ENCODE results near the gene CAMK2A.

Gene CAMK2A

DNA sequence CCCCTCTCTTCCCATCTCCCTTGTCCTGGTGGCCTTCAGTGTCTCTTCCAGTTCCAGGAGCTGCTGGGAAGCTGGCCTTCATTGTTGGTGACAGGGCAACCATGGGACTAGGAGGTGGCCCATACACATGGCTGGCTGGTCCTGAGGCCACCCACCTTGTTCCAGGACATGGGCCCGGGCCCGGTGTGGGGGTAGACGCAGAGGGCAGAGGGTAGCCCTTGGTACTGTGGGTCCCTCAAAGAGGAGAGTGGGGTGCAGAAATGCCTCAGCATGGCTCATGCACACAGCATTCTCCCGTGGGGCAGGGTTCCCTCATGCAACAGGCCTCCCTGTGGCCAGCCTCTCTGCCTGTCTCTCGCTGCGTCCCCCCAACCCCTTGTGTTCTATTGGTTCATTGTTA, 78.9 kb downstream of the CAMK2A start:
- no peak for DNase-seq (ENCODE audit: low spot score)

DNA sequence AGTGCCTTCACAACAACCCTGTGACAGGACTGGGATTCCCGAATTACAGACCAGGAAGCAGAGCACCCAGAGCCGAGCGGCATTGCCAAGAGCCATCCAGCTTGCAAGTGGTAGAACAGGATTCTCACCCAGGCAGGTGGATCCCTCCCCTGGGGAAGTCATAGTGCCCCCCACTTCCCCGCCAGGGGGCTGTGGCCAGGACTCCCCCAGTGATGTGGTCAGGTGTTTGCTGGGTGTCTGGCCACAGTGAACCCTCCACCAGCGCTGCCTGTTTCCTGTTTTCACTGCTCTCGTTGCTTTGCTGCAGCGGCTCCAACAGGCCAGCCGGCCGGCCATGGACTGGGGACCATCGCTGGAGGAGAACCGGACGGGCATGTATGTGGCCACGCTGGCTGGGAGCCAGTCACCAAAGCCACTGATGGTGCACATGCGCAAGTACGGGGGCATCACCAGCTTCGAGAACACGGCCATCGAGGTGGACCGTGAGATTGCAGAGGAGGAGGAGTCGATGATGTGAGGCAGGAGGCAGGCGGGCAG, 80.4 kb downstream of the CAMK2A start:
- DNase-seq (ENCODE audit: low spot score) = no peak

DNA sequence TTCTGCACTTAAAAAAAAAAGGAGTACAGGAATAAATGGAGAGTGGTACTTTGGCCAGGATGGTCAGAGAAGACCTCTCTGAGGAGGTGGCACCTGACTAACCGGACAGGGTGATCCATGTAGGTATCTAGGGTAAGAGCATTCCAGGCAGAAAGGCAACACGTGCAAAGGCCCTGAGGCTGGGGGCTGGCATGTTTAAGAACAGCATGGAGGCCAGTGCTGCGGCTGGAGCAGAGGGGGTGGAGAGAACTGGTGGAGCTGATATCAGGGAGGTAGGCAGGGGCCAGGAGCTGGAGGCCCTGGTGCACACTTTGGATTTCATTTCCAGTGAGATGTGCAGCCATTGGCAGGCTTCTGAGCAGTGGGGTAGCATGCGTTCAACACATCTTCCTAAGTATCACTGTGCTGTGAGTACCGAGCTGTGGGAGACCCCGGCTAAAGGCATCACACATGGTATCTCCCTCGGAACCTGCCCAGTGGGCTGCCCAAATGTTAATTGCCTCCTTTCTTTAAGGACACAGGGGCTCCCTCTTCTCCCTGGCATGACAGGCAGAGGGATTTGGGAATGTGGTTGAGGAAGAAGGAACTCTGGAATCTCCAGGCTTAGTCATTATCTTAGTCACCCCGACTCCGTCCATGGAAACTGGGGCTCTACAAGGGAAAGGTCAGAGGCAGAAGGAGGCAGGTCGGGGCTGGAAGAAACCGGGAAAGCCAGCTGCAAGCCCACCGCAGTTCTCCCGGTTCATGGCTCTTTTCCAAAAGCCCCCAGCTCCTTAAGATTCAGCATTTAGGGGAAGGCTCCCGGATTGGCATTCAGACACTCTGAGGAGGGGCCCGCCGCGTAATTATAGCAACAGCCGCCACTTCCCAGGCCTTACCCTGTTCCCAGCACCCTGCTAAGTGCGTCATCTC, 81.1 kb downstream of the CAMK2A start:
- DNase-seq (ENCODE audit: low spot score) = no peak

DNA sequence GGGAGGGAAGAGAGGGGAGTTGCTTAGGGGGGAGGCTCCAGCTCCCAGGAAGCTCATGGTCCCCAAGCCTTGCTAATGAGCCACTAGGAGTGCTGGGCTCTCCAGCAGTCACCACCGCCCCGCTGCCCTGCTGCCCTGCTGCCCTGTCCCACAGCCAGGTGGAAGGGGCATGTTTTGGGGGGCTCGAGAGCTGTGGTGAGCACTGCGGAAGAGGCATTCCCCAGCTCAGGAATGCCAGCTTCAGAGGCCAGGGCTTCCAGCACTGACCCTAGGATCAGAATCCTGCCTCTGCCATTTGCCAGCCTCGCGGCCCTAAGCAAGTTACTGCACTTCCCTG, 82.8 kb downstream of the CAMK2A start:
- DNase-seq (ENCODE audit: low spot score) = no peak

DNA sequence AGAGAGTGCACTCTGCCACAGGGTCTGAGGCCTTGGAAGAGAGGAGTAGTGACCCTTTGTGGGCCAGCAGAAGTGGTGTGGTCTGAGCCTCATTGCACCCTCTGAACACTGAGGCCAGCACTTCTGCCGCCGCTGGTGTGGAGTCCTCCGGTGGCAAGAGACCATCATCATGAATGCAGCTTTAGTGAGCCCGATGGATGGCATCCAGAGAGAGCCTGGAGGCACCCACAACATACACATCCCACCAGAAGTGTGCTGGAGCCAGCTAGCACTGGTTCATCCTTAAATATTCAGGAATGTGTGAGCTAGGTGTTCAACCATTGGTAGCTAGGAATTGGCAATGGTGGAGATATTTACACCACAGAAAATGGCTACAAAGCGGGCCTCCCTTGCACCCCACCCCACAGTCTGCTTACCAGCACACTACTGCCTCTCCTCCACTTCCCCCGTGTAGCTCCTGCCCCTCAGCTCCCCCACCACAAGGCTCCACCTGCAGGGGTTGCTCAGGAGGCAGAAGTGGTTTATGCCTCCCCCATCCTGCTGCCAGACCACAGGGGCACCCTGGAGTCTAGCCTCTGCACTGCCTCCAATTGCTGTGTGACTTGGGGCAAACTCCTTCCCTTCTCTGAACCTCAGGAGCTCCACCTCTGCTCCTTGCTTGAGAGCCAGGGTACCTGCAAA, 83.3 kb downstream of the CAMK2A start:
- DNase-seq (ENCODE audit: low spot score) = no peak

DNA sequence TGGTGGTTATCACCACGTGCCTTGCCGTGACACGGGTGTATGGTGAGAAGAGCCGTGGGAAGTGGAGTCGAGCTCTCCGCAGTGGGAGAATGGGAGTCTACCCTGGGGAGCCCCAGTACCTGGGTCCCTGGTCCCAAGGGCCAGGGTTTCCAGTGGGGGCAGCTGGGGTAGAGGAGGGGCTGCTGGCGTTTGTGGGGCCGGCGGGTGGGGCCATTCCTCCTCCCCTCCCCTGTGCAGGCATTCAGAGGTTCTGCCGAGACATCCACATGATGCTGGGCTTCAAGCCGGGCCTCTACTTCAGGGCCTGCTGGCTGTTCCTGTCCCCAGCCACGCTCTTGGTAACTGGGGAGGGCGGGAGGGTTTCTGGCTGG, 85.0 kb downstream of the CAMK2A start:
- DNase-seq (ENCODE audit: low spot score) = no peak

DNA sequence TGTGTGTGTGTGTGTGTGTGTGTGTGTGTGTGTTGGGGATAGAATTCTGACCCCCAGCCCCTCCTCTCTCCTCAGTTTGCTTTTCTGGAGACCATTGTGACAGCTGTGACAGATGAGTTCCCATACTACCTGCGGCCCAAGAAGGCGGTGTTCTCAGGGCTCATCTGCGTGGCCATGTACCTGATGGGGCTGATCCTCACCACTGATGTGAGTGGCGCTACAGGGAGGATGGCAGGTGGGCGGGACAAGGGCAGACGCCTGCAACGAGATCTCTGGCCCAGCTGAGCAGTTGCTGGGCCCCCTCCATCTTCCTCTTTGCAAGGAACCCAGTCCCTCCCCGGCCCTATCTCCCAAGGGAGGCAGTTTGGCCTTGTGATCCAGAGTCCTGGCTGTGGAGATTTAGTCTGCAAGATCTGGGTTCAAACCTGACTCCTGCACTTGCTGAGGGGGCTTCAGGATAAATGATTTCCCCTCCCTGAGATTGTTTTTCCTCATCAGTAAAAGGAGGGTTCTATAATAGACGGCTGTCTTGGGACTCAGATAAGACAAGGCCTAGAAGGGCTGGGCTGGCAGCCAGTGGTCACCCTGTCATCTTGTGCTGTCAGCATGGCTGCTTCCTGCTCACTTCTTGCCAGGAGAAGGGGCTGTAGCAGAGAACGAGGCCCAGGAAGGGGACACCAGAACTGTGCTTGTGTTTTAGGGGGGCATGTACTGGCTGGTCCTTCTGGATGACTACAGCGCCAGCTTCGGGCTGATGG, 85.6 kb downstream of the CAMK2A start:
- no peak for DNase-seq (ENCODE audit: low spot score)

DNA sequence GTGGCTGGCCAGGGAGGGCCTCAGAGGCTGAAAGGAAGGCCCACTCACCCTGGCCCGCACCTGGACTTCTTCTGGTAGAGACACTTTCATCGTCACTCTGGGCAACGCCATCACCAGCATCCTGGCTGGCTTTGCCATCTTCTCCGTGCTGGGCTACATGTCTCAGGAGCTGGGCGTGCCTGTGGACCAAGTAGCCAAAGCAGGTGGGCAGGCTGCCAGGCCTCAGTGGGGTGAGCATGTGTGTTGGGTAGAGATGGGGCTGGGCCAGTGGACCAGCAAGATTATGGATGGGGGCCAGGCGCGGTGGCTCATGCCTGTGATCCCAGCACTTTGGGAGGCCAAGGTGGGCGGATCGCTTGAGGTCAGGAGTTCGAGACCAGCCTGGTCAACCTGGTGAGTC, 87.1 kb downstream of the CAMK2A start:
- no peak for DNase-seq (ENCODE audit: low spot score)

DNA sequence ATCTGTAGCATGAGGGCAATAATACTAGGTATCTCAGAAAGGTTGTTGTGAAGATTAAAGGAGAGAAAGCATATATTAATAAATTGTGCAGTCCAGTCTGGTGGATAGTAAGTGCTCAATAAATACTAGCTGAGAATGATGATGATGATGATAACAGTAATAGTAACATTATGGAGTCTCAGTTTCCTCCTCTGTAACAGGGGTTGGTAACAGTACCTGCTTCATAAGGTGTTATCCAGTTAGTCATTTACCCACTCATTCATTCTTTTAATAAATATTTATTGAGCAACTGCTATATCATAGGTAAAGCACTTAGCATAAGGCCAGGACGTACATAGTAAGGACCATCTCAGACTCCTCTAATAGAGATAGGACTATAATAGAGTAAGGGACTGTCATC, 92.1 kb downstream of the CAMK2A start:
- DNase-seq (ENCODE audit: low spot score) = no peak

DNA sequence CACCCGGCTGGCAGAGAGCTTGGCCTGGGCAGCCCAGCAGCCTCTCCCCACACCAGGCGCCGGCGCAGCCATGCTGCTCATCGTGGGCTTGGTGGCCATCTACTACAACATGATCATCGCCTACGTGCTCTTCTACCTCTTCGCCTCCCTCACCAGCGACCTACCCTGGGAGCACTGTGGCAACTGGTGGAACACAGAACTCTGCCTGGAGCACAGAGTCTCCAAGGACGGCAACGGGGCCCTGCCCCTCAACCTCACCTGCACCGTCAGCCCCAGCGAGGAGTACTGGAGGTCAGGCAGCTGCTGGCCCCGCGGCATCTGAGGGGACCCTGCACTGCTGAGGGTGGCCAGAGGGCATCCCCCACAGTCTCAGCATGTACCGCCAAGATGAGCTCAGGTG, 92.6 kb downstream of the CAMK2A start:
- DNase-seq (ENCODE audit: low spot score) = no peak

DNA sequence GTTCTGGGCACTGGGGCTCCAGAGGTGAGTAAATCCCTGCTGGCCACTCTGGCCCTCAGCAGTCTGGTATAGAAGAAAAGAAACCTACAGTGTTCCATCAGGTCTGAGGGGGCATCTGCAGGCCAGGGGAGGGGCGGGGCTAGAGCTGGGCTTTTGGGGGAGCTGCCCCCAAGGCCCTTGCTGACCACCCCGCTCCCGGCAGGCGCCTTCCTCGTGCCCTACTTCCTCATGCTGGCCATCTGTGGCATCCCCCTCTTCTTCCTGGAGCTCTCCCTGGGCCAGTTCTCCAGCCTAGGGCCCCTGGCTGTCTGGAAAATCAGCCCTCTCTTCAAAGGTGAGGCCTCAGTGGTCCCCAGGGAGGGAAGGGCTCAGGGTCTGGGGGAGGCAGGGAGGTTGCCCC, 93.1 kb downstream of the CAMK2A start:
- no peak for DNase-seq (ENCODE audit: low spot score)

DNA sequence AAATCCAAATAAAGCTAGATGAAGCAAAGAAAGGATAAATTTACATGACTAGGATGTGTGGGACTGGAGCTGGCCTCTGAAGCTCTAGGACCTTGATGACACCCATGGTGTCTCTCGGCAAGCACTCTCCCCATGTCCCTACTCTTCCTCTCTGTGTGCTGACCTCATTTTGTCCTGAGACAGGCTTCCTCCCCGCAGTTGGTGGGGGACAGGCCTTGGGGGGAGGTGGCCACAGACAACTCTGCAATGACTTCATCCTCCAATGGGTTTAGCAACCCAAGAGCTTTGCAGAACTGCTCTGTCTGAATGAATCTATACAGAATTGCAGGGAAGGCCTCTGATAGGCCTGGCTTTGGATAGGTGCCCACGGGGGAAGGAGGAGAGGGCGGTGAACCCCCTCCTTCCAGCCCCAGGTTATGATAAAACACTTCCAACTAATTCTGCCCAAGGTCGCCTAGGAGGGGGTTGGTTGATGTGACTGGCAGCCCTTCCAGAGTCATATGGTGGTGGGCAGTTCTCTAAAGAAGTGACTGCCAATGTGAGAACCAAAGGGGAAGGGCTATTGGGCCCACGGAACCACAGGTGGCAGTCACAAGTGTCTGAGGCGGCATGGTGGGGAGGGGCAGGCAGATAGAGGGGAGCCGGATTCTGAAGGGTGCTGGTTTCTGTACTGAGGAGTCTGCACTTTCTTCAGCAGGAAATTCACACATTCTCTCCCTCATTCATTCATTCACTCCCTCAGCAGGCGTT, 93.7 kb downstream of the CAMK2A start:
- no peak for DNase-seq (ENCODE audit: low spot score)

DNA sequence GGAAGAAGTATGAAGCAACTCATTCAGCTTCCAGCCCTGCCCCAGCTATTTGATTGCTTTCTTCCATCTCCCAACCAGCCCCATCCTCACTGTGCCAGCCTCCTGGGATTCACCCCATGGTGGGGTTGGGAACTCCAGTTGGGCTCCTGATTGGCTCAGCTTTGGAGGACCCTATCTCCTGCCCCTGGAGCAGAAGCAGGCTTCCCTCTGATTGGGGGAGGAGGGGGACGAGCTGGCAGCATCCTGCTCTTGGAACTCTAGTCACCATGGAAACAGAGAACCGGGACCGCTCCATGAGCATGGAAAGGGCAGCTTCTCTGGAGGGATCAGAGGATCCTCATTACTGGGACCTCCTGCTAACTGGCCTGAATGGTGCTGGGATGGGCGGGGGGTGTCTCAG, 97.1 kb downstream of the CAMK2A start:
- DNase-seq (ENCODE audit: low spot score) = no peak

DNA sequence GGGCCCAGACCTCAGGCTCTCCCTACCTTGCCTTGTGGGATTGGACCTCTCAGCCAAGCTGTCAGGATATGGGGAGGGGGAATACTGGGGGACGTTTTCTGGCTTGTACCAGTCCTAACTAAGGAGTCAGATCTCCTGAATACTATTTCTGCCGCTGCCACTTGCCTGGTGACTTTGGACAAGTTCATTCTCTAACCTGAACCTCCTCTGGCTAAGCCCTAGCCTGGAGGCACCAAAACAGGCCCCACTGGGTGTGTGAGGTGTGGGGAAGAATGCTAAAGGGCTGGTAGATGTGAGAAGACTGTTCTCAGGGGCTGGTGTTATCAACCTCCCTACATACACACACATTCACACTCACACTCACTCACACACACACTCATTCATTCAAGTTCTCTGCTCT, 98.6 kb downstream of the CAMK2A start:
- no peak for DNase-seq (ENCODE audit: low spot score)

DNA sequence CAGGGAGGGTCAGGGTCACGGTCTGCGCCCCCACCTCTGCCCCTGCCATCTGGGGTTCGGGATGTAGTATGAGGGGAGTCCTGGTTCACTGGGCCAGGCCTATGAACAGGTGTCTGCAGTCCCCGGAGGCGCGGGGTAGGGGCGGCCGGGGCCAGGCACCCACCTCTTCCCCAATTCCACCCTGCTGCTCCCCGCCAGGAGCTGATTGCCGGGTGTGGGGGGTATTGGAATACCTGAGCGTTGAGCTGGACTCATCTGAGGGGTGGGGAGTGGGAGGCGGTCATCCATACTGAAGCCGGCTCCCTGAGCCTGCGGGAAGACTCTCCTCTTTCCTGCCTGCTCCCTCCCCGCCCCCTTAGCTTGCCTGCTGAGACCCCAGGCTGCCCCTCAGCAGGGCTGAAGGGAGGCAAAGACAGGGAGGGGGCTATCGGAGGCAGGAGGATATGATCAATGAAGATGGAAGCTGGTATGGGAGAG, 99.0 kb downstream of the CAMK2A start:
- DNase-seq (ENCODE audit: low spot score) = no peak

DNA sequence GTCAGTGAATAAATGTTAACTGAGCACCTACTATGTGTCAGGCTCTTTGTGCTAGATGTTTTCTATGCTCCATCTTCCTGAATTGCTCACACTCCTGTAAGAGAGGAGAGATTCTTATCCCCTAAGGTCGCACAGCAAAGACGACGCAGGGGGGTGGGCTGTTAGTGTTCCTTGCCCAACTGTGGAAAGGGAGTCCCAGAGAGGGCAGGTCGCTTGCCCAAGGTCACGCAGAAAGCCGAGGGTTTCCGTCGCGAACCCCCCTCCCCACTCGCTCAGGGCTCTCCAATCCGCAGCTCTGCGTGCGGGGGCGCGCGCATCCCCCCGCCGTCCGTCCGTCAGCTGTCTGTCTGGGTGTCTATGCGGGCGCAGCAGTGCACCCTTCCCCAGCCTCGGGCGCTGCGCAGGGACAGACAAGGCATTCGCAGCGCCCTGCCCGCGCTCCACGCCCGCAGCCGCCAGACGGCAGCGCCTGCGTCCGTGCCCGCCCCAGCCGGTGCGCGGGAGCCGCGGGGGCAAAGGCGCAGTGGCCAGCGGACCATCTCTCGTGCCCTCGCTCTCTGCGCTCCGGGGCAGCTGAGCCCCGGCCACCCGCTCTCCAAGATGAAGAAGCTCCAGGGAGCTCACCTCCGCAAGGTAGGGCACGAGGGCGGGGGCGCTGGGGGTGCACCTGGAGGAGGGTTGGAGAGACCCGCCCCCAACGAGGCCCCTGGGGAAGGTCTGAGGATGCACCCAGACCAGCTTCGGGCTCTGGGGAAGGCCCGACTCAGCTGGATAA, 99.7 kb downstream of the CAMK2A start, which contains the start of gene SLC6A7:
Gene SLC6A7 (plus strand): TSS at position 335 of the 775 bp plus-strand sequence. CDS start 266 bp downstream, at position 601.
- peak; percentile 50 for DNase-seq (ENCODE audit: low spot score)

DNA sequence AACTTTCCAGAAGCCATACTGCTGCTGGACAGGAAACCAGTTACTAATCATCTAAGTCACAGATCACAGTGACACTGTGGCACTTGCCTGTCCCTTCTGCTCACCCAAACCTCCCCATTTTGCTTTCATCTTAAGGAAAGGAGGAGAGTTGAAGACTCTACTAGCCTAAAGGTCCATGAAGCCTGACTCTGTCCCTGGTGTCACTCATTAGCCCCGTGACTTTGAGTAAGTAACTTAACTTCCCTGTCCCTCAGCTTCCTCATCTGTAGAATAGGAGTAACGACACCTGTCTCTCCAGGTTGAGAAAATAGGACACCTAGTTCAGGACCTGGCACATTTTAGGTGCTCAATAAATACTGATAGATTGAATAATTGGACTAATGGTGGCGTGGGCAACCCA, 100.2 kb downstream of the CAMK2A start:
- DNase-seq (ENCODE audit: low spot score) = no peak

DNA sequence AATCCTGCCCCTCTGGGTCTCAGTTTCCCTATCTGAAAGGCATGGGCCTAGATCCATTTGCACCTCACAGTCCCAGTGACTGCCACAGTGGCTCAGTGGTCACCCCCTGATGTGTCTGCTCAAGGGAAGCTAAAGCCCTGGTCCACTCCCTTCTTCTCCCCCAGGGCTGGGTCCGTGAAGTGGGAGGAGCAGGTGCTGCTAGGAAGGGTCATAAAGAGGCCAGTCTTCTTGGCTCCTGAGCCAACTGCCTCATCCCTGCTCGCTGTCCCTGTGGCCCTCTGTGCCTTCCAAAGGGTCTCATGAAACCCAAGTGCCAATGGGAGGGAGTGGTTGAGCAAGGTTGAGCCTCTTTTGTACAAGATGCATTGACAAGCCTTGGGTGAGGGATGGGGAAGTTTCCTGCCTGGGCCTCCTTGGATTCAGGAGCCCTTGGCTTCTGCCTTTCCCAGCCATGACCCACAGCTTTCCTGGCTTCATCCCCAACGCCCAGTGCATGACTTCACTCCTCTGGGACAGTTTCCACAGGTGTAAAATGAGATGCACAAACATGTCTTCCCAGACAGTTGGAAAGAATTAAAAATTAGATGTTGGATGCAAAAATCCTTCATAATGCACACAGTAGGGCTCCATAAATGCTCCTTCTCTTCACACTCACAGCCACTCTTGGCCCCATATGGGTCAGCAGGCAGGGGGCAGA, 101.3 kb downstream of the CAMK2A start:
- DNase-seq (ENCODE audit: low spot score) = no peak

DNA sequence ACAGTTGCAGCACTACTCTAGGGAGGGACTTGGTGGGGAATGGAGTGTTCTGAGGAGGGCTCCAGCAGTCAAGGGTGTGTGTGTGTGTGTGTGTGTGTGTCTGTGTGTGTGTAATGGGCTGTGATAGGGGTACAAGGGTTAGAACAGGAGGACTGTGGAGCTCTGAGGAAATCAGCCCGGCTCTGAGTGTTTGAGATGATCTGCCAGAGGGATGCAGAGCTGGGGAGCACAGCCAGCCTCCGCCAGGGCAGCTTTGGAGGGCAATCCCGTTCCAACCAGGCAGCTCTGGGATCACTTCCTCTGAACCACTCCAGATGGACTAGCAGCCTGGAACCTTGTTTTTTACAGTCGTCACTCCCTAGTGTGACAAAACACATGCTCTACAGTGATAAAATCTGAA, 102.7 kb downstream of the CAMK2A start:
- no peak for DNase-seq (ENCODE audit: low spot score)

DNA sequence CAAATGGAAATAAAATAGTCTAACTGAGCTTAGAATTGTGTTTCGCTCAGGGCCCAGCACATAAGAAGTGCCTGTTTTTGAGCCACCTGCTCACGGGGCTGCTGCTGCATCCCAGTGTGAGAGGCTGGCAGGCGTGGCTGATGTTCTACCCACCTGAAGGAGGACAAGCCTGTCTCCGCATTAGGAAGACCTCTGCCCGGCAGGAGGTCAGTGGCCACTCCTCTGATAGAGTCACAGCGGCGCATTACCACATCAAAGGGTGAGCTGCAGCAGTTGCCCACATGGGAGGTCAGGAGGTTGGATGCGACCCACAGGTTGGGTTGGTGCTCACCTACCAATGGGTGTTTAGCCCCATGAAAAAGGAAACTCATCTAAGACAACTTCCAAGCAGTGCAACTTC, 103.4 kb downstream of the CAMK2A start:
- DNase-seq (ENCODE audit: low spot score) = no peak
